OCI-LY3 (cell line): ENCODE measurements around the gene MARCHF11.

ENCODE experiments used
- H2AFZ ChIP-seq: fragments of 200-600, 300-600 bp; shearing (Covaris generic); 2 replicates; pipeline ENCODE4 v1.6.0; 2014; ENCODE audit warnings: antibody characterized with exemption, low read depth, low read length
- H3K27ac ChIP-seq: fragments of 200-600, 300-600 bp; sonication (generic); 2 replicates; pipeline ENCODE4 v1.5.1; 2014; ENCODE audit warnings: mild to moderate bottlenecking, low read length, moderate library complexity, mixed read lengths
- H3K27me3 ChIP-seq: fragments of 200-600, 300-600 bp; sonication (generic); 2 replicates; pipeline ENCODE4 v1.6.1; 2014; ENCODE audit warnings: low read depth, low read length, mixed read lengths
- H3K36me3 ChIP-seq: fragments of 200-600, 300-600 bp; sonication (generic); replicated peaks from 2 replicates; pipeline ENCODE3; 2014; ENCODE audit warnings: low read depth, low read length, mixed read lengths
- H3K4me1 ChIP-seq: fragments of 300-600, 200-600 bp; sonication (generic); 2 replicates; pipeline ENCODE4 v1.6.1; 2014; ENCODE audit warnings: low read length, mixed read lengths
- H3K4me2 ChIP-seq: fragments of 200-600, 300-600 bp; sonication (generic); 2 replicates; pipeline ENCODE4 v1.6.1; 2014; ENCODE audit warnings: low read length, mixed read lengths
- H3K4me3 ChIP-seq: fragments of 300-600, 200-600 bp; sonication (generic); 2 replicates; pipeline ENCODE4 v1.5.1; 2014; ENCODE audit warnings: antibody characterized with exemption, mild to moderate bottlenecking, low read length, moderate library complexity
- H3K79me2 ChIP-seq: fragments of 300-600, 200-600 bp; shearing (Covaris generic); 2 replicates; pipeline ENCODE4 v1.6.1; 2014; ENCODE audit warnings: mild to moderate bottlenecking, low read length, mixed read lengths
- H3K9ac ChIP-seq: fragments of 300-600, 200-600 bp; shearing (Covaris generic); 2 replicates; pipeline ENCODE4 v1.6.0; 2014; ENCODE audit warnings: mild to moderate bottlenecking, low read length, moderate library complexity
- H3K9me3 ChIP-seq: fragments of 200-600, 300-600 bp; shearing (Covaris generic); 2 replicates; pipeline ENCODE4 v1.6.1; 2014; ENCODE audit warnings: low read length, mixed read lengths; ENCODE audit not compliant: insufficient read depth
- H4K20me1 ChIP-seq: fragments of 200-600, 300-600 bp; sonication (generic); 2 replicates; pipeline ENCODE4 v1.6.1; 2016; ENCODE audit warnings: low read length, mixed read lengths; ENCODE audit not compliant: insufficient read depth
- EZH2phosphoT487 ChIP-seq: fragments of 200-600 bp; shearing (Covaris generic); IDR thresholded peaks from 2 replicates; pipeline ENCODE4 v1.6.1; 2018; ENCODE audit warnings: antibody characterized with exemption, mixed run types, low read depth
- TF ChIP-seq, protein P1 (sequence below): fragments of 200-600, 300-600 bp; sonication (generic); IDR thresholded peaks from 2 replicates; pipeline ENCODE4 v1.5.1; 2014; ENCODE audit warnings: antibody characterized with exemption, low read length, low read depth

MARCHF11 gene

DNA sequence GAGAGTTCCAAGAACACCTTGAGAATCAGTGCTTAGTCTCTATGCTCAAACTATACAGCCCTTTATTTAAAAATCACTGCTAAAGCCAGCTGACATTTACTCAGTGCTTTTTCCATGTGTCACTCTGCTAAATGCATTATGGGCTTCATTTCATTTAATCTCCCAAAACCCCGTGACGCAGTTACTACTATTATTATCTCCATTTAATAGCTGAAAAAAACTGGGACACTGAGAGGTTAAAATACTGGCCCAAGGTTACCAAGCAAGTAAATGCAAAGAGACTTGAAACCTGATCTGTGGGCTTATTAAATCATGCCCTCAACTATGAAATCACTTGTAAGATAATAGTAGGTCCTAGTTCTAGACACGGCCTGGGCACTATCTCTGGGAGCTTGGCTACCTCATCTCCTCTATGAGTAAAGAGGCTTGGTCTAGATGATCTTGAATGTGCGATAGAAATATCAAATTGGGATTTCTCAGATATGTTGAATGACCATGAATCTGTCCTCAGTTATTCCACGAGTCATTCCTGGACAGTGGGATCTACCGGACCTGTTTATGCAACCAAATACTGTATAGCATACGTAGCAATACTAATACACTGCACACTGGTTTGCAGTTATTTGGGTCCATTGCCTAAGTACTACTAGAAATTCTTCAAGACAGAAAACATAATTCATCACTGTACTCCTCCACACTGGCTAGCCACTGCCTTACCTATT lies 32.3 kb downstream of the MARCHF11 start:
- H3K79me2 ChIP-seq, result no peaks in the 10 kb centered on the region
- TF ChIP-seq, protein P1, sequence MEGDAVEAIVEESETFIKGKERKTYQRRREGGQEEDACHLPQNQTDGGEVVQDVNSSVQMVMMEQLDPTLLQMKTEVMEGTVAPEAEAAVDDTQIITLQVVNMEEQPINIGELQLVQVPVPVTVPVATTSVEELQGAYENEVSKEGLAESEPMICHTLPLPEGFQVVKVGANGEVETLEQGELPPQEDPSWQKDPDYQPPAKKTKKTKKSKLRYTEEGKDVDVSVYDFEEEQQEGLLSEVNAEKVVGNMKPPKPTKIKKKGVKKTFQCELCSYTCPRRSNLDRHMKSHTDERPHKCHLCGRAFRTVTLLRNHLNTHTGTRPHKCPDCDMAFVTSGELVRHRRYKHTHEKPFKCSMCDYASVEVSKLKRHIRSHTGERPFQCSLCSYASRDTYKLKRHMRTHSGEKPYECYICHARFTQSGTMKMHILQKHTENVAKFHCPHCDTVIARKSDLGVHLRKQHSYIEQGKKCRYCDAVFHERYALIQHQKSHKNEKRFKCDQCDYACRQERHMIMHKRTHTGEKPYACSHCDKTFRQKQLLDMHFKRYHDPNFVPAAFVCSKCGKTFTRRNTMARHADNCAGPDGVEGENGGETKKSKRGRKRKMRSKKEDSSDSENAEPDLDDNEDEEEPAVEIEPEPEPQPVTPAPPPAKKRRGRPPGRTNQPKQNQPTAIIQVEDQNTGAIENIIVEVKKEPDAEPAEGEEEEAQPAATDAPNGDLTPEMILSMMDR, result no peak
- no peak for TF ChIP-seq EZH2phosphoT487

DNA sequence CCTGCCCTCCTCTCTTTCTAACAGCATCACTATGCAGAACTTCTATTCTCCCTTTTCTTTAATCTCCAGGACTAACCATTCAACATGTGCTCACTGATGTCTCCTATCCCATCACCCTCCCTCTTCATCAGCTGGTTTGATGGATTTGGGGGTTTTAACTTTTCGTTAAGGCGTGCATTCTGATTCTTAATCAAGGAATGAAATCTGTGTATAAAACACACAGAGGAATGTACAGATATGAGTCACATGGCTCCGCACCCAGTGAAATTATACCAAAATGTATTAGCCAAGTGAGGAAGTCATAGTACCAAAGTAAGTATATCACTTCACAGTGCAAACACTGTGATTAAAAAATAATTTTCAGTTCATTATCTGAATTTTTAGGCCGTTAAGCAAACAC lies 35.2 kb downstream of the MARCHF11 start:
- TF ChIP-seq, protein P1, result no peak
- no peak for TF ChIP-seq EZH2phosphoT487
- Histone ChIP-seq H3K9ac (no peak overlapping the region), H4K20me1 (no peaks in the 10 kb centered on the region), H2AFZ (no peak overlapping the region), H3K4me3 (no peak overlapping the region), H3K27ac (no peak overlapping the region), H3K4me2 (no peak overlapping the region), H3K36me3 (no peaks in the 10 kb centered on the region), H3K27me3 (no peaks in the 10 kb centered on the region), H3K4me1 (no peaks in the 10 kb centered on the region), H3K79me2 (no peaks in the 10 kb centered on the region), H3K9me3 (no peaks in the 10 kb centered on the region)

More for the DNA sequence above, 32.3 kb downstream of the MARCHF11 start:
- no peak overlapping the region for H3K4me2 ChIP-seq
- no peaks in the 10 kb centered on the region for H3K27me3 ChIP-seq
- H3K27ac ChIP-seq, result no peak overlapping the region
- H3K4me1 ChIP-seq, result no peaks in the 10 kb centered on the region
- no peaks in the 10 kb centered on the region for H4K20me1 ChIP-seq
- no peak overlapping the region for H2AFZ ChIP-seq
- H3K9me3 ChIP-seq, result no peaks in the 10 kb centered on the region
- no peak overlapping the region for H3K4me3 ChIP-seq
- no peak overlapping the region for H3K9ac ChIP-seq
- no peaks in the 10 kb centered on the region for H3K36me3 ChIP-seq

DNA sequence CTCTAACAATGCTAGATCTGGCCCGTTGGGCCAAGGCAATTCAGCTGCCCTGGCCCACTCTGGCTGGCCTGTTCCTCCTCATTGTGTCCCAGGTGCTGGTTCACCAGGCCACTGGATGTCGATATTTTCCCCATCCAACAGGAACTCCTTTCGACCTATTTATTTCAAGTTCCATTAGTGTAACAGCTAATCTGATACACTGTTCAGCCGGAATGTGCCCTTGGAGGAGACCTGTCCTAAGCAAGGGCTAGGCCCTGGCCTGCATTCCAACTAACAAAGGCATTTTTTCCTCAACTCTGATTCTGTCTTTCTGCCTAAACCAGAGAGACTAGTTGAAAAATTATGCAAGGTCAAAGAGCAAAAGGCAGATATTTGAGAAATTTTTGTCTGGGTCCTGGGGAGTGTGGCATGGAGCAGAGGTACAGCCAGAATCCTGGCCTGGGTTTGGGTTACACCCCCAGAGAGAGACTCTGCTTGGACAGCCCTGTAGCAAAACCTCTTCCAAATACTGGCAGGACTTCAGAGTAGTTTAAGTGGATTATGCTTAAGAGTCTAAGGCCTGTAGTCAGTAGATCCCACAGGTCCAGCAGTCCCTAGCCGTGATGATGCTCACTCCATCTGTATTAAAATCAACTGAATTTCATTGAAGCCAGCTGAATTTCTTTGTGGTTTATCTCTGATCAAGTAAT lies 36.1 kb downstream of the MARCHF11 start:
- H3K4me3 ChIP-seq, result no peak overlapping the region
- no peak overlapping the region for H3K4me2 ChIP-seq
- no peak for TF ChIP-seq EZH2phosphoT487
- TF ChIP-seq, protein P1, result no peak
- H3K36me3 ChIP-seq, result no peaks in the 10 kb centered on the region
- H4K20me1 ChIP-seq, result no peaks in the 10 kb centered on the region
- no peaks in the 10 kb centered on the region for H3K9me3 ChIP-seq
- no peaks in the 10 kb centered on the region for H3K4me1 ChIP-seq
- H3K79me2 ChIP-seq, result no peaks in the 10 kb centered on the region
- no peak overlapping the region for H3K27ac ChIP-seq
- no peak overlapping the region for H3K9ac ChIP-seq
- H2AFZ ChIP-seq, result no peak overlapping the region
- no peaks in the 10 kb centered on the region for H3K27me3 ChIP-seq

DNA sequence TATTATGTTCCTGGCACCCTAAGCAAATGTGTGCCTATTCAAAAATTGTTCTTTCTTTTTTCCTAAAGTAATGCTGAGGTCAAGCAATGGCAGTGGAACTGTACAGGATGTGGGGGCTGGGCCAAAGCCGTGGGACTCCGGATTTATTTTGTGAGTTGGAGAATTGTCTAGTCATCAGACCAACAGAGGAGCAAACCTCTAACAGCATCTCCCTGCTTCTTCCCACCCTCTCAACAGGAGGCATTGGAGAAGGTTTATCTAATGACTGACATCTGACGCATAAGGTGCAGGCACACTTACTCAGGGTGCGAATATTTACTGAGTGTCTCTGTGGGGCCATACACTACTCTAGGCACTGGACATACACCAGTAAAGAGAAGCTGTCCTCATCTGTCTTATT lies 38.6 kb downstream of the MARCHF11 start:
- Histone ChIP-seq H2AFZ (no peak overlapping the region), H3K9me3 (no peaks in the 10 kb centered on the region), H3K9ac (no peak overlapping the region), H3K4me1 (no peaks in the 10 kb centered on the region), H3K27me3 (no peaks in the 10 kb centered on the region), H3K4me3 (no peak overlapping the region), H3K4me2 (no peak overlapping the region), H3K36me3 (no peaks in the 10 kb centered on the region), H3K27ac (no peak overlapping the region), H4K20me1 (no peaks in the 10 kb centered on the region), H3K79me2 (no peaks in the 10 kb centered on the region)
- no peak for TF ChIP-seq EZH2phosphoT487
- TF ChIP-seq, protein P1, result no peak
